HG03025 (cell line): ENCODE results near the gene RGS6.

Source experiments
- ATAC-seq: cut with Tn5 transposase; IDR thresholded peaks from one replicate; pipeline ENCODE4 v1.9.1; 2021; ENCODE audit warnings: mild to moderate bottlenecking, moderate library complexity; ENCODE audit not compliant: unreplicated experiment, low FRiP score

Gene RGS6

GRCh38 chr14:72594099-72594901 is 662.1 kb downstream of the RGS6 start:
- ATAC-seq = no peak

DNA sequence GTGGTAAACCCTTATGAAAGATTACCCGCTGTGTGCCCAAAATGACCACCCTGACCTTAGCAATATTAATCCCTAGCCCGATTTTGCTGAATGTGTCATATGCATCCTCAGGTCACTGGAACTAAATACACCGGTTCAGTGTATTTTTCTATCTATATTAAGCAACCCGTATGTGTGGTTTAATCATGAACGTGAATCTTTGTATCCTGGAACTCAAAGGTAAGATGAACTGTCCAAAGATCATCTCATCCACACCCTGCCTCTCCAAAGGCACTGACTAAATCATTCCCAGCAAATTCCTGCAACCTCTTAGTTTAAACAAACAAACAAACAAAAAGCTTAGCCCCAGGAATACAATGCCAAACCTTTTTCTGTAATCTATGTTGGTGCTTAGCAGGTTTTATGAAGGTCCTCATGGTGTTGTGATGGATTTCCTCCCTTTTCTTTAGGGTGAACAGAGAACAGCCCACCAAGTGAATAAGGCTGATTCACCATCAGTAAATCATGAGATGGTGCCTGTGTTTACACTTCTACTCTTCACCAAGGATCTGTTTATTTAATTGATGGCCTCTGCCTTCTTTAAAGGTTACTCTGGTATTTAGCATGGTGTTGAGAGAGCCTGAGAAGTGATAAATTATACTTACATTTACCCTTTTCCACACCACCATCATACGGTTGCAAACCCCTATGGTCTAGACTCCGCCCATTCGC is 663.1 kb downstream of the RGS6 start:
- no peak for ATAC-seq

DNA sequence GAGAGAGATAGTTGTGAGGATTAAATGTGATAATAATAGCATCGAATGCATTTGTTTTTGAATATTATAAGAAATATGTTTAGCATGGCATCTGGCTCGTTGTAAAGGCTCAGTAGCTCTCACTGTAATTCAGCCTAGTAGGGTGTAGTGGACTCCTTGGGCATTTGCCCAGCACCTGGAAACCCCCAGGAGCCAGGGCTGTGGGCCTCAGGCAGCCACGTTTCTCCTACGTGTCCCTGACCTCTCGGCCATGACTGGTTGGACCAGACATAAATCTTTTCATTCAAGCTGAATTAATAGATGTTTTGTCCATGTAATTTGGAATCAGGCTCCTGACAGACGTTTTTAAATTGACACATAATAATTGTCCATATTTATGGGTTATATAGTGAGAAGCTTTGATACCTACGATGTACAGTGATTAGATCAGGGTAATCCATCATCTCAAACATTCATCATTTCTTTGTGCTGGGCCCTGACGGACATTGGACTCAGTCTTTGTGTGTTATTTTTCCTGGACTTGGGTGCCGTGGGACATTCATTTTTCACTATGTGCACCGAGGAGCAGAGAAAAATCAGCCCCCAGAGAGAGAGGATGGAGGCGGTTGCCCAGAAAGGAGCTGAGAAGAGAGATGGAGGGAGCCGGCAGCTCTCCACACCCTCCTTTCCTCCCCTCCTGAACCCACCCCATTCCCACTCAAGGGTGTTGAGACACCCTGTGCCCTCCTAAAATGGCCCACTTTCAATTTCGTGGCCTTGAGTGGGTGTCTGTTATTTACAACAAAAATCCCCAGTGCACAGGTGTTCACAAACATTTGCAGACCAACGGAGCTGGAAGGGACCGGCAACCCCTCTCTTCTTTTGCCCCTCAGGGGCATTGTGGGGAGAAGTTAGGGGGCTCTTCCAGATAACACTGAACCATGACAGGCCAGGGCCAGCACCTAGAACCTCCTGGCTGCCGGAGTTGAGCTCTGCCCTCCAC is 665.3 kb downstream of the RGS6 start:
- ATAC-seq = no peak

- no peak for ATAC-seq
Measured at GRCh38 chr14:72598306-72598705, 666.1 kb downstream of the RGS6 start.

- no peak for ATAC-seq
Measured at GRCh38 chr14:72599579-72600470, 667.6 kb downstream of the RGS6 start.

- no peak for ATAC-seq
Measured at GRCh38 chr14:72600551-72601330, 668.5 kb downstream of the RGS6 start.

DNA sequence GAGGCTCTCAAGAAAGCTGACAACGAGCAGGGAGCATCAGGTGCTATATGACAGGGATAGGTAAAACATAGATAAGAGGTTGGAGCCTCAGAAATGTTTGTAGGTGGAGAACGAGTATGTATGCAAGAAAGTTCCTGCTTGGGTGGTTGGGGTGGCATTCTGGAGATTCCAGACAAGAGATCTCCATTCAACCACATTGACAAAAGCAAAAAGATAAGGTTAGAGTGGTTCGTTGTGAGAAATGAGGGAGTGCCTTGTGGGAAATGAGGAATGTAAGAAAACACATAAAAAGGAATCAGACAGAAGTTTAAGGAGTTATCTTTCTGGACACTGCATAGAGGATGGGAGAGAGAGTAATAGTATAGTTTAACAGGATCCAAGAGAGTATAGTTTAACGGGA is 671.4 kb downstream of the RGS6 start:
- ATAC-seq = no peak

- ATAC-seq = no peak
Measured at GRCh38 chr14:72604133-72604532, 671.9 kb downstream of the RGS6 start.

DNA sequence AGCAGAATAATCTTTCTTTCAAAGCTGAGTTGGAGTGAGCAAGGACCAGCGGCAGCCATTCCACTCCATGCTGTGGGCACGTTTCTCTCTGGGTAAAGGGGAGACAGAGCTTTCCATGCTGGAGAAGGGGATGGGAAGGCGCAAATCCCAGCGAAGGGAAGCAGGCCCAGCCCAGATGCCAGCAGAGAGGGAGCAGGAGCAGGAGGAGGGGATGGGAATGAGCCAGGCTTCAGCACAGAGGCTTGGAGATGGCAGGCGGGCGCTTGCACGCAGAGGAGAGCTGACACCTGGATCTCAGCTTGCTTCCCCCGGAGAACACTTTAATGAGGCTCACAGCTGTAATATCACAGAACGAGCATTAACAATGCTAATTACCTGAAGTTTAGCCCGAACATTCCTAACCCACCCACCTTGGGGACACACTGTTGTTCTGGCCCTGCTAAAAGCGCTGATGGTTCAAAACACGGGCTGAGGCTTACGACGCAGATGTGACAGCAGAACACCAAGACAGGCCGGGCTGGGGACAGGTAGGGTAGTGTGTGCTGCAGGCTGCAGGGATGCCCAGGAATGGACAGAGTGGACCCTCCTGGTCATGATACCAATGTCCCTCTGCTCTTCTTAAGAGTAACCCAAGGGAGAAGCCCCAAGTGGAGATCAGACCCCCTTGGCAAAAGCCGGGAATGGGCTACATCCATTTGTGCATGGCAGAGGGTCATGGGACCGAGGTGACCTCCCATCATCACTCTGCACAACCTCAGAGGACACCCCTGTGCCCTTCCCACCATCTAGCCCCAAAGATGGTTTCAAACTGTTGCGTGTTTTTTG is 673.1 kb downstream of the RGS6 start:
- no peak for ATAC-seq

GRCh38 chr14:72605921-72606220 is 673.6 kb downstream of the RGS6 start:
- ATAC-seq = no peak

- no peak for ATAC-seq
Measured at GRCh38 chr14:72606879-72607278, 674.6 kb downstream of the RGS6 start.

- ATAC-seq = no peak
Measured at GRCh38 chr14:72607386-72608130, 675.3 kb downstream of the RGS6 start.

DNA sequence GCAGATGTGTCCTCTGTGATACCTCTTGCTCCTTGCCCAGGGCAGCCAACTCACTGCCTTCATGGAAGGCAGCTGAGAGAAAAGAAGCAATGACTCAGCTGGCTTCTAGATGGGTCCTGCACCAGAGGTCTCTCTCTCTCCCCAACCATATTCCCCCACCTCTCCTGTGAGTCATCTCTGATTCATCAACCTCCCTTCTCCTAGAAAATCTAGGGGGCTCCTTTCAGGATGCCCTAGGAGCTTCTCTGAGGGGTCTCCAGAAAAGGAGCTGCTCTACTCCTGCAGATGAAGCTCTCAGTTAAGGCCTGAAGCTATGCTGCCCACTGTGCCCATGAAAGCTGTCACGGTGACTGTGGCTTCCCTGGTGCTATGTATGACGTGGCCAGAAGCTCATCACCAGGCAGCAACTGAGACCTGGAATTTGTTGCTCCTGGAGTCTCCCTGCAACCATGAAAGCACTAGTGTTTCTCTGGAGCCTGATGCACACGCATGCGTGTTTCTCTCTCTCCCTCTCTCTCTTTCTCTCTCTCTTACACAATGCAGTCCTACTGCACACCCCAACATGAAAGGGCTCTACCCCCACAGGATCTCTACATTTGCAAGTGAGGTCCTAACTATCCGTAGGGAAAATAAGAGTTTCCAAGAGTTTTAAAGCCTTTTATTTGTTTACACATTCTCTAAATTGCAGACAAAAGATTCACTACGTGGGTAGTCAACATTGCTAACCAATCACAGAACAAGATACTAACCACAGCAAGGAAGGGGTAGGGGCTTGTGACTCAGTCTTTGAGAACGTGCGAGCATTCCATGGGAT is 676.4 kb downstream of the RGS6 start:
- no peak for ATAC-seq

DNA sequence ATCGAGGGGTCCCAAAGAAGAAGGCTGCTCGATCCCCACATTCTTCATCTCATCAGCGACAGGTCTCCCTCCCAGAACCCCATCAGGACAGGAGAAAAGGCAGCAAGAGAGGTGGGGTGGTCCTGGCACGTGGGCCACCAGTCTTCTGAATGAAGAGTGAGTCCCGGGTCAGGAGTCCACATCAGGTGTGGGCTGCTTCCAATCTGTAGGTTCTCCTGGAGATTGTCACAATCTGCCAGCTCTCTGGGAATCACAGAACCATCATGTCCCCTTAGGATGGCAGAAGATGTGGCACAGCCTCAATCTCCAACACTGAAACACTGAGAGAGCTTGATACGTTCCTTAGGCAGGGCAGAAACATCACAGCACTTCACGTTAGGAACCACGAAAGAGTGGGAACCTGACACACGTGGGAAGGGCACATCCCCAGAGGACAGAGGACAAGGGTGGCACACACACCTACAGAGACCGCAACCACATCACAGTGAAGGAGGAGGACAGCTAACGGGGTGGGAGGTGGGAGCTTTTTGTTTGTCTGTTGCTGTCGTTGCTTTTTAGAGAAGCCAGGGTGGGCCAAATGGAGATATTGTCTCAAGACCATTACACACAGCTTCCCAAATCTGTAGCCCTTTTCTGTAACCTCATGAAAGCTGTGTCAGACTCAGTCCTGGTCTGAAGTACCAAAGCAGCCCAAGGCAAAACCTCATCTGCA is 677.1 kb downstream of the RGS6 start:
- ATAC-seq = no peak

- no peak for ATAC-seq
Measured at GRCh38 chr14:72610096-72610830, 678.0 kb downstream of the RGS6 start.

- ATAC-seq = no peak
Measured at GRCh38 chr14:72610831-72611200, 678.6 kb downstream of the RGS6 start.
